GM21360 (cell line): ENCODE data around the gene MEX3A.
"Not testable (repeated sequence)": the region's sequence is repeated elsewhere in the genome, so short reads cannot be mapped to it uniquely, and the experiment has no call there.

Source experiments
- ATAC-seq: cut with Tn5 transposase; IDR thresholded peaks from one replicate; pipeline ENCODE4 v1.9.1; 2021; ENCODE audit warnings: mild to moderate bottlenecking, moderate library complexity; ENCODE audit not compliant: unreplicated experiment

The MEX3A gene

GRCh38 chr1:156118177-156118868, 36.1 kb upstream of the MEX3A start:
- ATAC-seq: no peak

DNA sequence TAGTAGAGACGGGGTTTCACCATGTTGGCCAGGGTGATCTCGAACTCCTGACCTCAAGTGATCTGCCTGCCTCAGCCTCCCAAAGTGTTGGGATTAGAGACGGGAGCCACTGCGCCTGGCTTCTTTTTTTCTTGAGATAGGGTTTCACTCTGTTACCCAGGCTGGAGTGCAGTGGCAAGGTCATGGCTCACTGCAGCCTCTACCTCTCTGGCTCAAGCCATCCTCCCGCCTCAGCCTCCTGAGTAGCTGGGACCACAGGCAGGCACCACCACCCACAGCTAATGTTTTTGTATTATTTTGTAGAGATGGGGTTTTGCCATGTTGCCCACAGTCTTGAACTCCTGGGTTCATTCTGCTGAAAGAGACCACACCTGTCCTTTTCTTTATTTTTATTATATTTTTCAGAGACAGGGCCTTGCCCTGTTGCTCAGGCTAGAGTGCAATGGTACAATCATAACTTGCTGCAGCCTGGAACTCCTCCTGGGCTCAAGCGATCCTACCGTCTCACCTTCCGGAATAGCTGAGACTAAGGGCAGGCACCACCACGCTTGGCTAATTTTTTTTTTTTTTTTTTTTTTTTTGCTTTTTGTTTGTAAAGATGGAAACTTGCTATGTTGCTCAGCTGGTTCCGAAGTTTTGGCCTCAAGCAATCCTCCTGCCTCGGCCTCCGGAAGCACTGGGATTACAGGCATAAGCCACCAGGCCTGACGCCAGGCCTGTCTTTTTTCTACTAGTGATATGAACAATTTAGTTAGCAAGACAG, 35.3 kb upstream of the MEX3A start:
- ATAC-seq: no peak

GRCh38 chr1:156116731-156117130, 34.5 kb upstream of the MEX3A start:
- ATAC-seq: not testable (repeated sequence)

GRCh38 chr1:156115514-156116374, 33.5 kb upstream of the MEX3A start:
- no peak for ATAC-seq

DNA sequence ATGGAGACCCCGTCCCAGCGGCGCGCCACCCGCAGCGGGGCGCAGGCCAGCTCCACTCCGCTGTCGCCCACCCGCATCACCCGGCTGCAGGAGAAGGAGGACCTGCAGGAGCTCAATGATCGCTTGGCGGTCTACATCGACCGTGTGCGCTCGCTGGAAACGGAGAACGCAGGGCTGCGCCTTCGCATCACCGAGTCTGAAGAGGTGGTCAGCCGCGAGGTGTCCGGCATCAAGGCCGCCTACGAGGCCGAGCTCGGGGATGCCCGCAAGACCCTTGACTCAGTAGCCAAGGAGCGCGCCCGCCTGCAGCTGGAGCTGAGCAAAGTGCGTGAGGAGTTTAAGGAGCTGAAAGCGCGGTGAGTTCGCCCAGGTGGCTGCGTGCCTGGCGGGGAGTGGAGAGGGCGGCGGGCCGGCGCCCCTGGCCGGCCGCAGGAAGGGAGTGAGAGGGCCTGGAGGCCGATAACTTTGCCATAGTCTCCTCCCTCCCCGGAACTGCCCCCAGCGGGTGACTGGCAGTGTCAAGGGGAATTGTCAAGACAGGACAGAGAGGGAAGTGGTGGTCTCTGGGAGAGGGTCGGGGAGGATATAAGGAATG, 32.8 kb upstream of the MEX3A start:
- peak; percentile 5 for ATAC-seq

GRCh38 chr1:156114101-156114918, 32.0 kb upstream of the MEX3A start, which contains the start of gene LMNA:
Gene LMNA (plus strand): TSS chr1:156114711. CDS start chr1:156114919, 208 bp downstream.
- ATAC-seq: peak; percentile 68

- no peak for ATAC-seq
These were observed 31.2 kb upstream of the MEX3A start for GRCh38 chr1:156113282-156113950.

- ATAC-seq: no peak
These were observed 30.2 kb upstream of the MEX3A start for GRCh38 chr1:156112276-156113137.

- ATAC-seq: no peak
These were observed 29.2 kb upstream of the MEX3A start for GRCh38 chr1:156111355-156111962.

DNA sequence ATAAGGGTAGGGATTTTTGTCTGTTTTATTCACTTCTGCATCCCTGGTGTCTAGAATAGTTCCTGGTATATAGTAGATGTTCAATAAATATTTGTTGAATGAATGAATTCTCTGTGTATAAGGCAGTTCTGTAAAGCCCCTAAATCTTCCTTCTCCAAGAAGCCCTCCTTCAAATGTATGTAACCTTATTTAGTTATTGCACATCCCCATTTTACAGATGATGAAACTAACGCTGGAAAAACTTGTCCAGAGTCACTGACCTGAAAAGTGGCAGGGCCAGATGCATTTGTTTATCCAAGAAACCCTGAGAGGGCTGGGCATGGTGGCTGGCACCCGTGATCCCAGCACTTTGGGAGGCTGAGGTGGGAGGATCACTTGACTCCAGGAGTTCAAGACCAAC, 28.0 kb upstream of the MEX3A start:
- no peak for ATAC-seq

- no peak for ATAC-seq
These were observed 26.5 kb upstream of the MEX3A start for GRCh38 chr1:156108664-156109241.

GRCh38 chr1:156108057-156108456, 25.8 kb upstream of the MEX3A start:
- ATAC-seq: no peak

DNA sequence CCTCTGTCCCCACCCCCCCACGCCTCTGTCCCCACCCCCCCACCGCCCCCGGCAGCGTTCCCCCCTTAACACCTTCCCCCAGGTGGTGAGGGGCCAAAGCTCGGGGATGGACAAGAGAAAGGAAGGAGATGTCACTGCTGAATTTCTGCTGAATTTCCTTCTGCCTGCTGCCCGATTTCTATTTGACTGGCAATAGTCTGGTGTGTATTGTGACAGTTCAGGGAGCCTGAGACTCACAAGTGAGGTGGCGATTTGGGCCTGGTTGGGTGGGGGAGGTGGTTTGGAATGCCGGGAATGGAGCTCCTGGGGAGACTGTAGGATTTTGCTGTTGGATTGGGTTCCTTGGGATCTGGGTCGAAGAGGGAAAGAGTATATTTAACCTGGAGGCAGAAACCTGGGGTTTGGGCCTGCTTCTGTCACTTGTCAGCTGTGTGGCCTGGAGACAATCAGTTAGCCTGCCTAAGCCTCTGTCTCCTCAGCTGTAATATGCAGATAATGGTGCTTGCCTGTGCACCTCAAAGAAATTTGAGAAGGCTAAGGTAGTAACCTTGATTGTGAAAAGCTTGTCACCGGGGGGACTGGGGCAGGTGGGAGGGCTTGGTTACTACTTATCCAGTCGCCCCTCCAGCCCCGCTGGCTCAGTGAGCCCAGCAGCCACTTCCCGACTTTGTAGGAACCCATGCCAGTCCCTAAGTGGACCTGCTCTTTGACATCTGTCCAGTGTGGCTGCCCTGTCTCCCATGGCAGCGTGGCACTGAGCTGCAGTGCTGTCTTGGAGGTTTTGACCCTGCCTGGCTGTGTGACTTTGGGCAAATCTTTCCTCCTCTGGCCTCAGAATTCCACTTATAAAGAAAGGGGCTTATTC, 24.6 kb upstream of the MEX3A start:
- ATAC-seq: no peak

DNA sequence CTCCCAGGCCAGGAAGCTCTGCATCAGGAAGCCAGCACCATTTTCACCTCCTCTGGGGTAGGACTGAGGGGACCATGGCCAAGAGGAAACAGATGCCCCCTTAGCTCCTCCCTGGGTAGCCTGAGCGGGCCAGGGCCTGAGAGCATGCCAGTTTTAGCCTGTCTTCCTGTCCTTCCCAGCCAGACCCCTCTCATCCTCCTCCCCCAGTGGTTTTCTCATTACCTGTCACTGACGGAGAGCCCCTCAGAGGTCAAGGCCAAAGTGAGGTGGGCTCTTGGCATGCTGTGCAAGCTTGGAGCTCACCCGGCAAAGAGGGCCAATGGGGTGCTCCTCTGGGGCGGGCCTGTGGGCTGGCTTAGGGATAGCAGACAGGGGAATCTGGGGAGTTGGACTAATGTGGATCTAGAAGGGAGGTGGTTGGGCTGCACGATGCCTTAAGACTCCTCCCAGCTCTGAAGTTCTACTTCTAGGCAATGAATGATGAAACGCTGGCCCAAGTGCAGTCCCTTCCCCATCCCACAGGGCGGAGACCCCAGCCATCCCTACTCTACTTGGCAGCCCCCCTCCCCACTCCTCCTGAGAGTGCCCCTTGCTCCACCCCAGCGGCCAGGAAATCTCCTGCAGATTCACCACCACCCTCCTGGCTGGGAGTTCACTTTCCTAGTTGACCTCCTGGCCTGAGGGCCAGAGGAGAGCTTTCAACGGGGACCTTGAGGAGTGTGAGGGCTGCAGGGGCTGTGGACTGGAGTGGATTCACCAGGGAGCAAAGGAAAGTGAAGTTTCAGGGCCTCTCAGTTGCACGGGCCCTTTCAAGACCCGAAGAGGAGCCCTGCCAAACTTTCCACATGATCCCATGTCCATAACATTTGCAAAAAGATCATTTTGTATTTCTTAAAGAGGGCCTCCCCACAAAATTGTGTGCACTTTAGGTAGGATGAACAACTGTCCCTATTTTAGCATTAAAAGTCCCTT, 22.9 kb upstream of the MEX3A start:
- ATAC-seq: no peak

GRCh38 chr1:156104065-156104810, 22.0 kb upstream of the MEX3A start:
- ATAC-seq: no peak
